HG02885 (cell line): ENCODE results near the gene RAX2.
"Not testable (repeated sequence)": the region's sequence is repeated elsewhere in the genome, so short reads cannot be mapped to it uniquely, and the experiment has no call there.

Experiments used
- ATAC-seq: cut with Tn5 transposase; IDR thresholded peaks from one replicate; pipeline ENCODE4 v1.9.1; 2021; ENCODE audit warnings: mild to moderate bottlenecking; ENCODE audit not compliant: unreplicated experiment, poor library complexity

Gene RAX2

DNA sequence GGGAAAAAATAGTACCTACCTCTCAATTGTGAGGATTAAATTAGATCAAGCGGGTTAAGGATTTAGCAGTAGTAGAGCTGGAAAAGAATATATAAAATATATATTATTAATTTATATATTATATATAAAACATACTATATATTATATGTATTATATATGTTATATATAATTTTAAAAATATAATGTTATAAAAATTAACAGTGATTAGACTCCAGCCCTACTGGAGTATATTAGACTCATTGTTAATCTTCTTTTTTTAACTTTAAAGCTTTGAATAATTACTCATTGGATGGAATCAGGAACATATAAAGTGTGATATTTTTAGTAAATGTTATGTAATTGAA is 9.9 kb downstream of the RAX2 start:
- ATAC-seq, result no peak

DNA sequence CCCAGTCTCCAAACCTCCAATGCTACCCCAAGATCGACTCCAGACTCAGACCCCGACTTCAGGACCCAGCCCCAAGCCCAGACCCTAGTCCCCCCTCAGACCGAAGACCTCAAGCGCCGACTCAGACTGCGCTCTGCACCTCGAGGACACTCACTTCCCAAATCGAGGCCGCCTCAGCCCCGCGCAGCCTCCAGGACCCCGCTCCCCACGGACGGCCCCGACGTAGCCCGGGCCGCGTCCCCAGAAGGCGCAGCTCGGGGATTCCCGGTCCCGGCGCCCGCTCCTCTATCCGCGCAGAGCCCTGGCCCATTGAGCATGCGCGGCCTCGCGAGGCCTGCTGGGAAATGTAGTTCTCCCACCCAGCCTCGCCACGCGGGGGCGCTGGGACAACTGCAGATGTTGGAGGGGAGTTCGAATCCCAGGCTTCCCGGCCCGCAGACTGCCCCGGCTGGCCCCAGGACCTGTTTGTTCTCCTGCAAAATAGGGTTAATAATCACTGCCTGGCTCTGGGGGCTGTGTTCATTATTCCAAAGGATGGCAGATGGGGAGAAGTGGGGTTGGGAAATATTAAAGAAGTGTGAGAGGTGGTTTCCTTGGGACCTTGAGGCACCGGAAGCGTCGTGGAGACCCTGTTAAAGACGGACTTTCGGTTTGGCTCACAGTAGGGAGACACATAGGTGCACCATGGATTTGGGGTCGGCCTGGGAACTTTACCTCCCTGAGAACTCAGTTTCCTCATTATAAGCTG is 10.5 kb downstream of the RAX2 start, which contains the start of gene APBA3:
APBA3 (minus strand) TSS at position 311 of the 748 bp plus-strand sequence. CDS start 1,428 bp downstream, outside the sequence.
- peak; percentile 62 for ATAC-seq

DNA sequence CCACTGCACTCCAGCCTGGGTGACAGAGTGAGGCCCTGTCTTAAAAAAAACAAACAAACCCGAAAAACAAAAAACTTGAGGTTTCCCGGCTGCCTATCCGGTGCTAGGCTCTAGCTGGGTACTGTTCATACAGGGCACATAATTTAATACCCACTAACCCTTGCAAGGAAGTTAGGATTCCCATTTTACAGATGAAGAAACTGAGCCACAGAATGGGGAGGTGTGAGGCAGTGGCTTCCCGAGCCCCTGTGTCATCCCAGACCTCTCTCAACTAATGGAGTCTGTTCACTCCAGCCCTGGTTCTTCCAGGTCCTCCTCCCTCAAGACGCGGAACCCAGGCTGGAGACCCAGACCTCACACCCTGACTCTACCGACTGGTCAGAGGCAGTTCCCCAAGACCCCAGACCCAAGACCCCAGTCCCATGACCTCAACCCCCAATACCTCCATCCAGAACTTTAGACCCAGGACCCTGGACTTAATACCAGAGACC is 11.1 kb downstream of the RAX2 start:
- no peak for ATAC-seq

DNA sequence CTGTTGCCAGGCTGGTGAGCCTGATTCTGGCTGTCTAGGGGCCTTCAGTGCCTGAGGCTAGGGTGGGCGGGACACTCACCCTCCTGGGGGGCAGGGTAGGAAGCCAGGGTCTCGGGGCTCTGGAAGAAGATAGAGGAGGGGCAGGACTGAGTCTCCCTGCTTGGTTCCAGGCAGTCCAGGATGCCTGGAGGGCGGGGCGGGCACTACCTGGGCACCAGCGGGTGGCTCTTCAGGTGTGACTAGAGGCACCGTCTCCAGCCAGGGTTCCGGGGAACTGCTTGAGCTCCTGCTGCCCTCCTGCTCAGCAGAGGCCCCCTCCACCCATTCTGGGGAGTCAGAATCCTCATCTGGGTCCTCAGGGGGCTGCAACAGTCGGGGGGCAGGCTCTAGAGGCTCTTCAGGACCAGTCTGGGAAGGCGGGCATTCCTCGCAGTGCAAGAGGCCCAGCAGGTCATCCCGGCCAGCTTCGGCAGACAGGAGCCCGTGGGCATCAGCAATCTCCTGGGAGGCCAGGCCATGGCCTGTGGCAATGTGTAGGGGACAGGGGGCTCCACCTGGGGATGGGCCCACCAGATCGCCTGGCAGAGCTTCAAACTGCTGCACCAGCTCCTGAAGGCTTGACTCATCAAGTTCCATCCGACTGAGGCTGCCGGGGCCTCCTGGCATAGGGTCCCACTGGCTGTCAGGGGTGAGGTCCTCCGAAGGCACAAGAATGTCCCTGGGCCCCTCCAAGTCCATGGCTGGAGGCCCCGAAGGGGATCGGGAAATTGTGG is 12.4 kb downstream of the RAX2 start:
- ATAC-seq, result no peak

DNA sequence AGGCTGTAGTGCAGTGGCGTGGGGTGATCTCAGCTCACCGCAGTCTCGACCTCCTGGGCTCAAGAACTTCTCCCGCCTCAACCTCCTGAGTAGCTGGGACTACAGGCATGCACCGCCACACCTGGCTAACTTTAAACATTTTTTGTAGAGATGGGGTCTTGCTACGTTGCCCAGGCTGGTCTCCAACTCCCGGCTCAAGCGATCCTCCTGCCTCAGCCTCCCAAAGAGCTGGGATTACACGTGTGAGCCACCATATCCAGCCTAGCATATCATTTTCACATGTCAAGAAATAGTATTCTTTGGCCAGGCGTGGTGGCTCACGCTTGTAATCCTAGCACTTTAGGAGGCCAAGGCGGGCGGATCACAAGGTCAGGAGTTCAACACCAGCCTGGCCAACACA is 13.7 kb downstream of the RAX2 start:
- not testable (repeated sequence) for ATAC-seq

DNA sequence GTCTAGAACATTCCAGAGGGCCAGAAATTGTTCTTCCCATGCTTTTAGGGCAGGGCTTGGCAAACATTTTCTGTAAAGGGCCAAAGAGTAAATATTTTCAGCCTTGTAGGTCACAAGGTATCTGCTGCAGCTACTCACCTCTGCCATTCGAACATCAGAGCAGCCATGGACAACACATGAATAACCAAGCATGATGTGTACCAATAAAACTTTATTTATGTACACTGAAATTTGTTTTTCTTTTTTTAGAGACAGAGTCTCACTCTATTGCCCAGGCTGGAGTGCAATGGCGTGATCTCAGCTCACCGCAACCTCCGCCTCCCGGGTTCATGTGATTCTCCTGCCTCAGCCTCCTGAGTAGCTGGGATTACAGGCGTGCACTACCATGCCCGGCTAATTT is 14.3 kb downstream of the RAX2 start:
- not testable (repeated sequence) for ATAC-seq

DNA sequence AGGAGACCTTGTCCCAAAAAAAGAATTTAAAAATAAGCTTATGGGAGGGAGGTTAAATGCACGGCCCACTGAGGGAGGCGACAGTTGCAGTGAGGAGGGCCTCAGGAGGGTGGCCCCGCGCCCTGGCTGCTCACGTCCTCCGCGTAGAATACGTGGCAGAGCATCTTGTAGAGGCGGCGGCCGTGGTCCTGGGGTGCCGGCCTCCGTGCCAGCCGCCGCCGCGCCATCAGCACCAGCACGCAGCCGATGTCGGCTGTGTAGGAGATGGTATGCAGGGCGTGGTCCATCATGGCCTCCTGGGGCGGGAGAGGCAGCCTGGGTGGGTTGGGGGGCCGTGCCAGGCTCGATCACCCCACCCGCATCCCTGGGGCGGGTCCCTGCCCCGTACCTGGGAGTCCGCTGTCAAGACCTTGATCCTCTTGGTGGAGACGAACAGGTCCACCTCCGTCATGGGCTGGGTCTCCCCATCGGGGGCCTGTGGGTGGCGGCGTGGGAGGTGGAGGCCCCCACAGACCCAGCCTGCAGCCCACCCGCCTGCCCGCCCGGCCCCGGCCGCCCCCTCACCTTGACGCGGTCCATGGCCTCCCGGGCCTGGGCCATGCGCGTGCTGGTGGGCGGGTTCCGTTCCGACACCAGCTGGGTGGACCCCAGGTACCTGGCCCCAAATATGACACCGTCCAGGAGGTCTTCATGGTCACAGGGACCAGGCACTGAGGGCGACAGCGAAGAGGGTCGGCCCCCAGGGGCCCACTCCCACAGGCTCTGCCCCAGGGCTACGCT is 18.2 kb downstream of the RAX2 start:
- no peak for ATAC-seq

DNA sequence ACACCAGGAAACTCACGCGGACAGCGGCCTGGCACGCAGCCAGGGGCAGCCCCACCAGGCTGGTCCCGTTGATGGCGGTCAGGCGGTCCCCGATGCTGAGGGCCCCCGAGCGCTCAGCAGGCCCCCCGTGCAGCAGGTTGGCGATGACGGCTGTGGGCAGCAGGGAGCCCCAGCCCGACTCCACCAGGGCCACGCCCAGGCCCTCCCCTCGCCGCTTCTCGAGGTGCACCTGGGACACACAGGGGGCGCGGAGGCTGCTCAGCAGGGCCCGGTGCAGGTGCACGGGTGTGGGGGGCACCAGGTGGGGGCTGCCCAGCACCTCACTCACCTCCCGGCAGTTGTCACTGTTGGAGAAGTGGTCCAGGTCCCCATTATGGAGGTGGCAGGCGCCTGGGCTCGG is 19.5 kb downstream of the RAX2 start:
- ATAC-seq, result no peak

DNA sequence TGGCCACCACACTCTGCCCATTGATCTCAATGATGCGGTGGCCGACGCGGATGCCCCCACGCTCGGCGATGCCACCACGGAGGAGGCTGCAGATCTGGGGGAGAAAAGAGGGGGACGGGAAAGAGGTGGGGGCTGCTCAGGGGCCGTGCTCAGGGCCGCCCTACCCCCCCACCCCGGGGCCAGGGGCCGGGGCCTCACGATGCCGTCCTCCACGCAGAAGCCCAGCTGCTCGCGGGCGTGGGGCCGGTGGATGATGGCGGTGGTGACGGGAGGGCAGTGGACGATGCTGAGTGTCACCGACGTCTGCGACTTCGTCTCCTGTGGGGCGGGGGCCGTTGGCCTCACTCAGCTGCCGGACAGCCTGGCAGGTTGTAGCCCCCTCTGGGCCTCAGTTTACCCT is 20.8 kb downstream of the RAX2 start:
- ATAC-seq, result no peak

DNA sequence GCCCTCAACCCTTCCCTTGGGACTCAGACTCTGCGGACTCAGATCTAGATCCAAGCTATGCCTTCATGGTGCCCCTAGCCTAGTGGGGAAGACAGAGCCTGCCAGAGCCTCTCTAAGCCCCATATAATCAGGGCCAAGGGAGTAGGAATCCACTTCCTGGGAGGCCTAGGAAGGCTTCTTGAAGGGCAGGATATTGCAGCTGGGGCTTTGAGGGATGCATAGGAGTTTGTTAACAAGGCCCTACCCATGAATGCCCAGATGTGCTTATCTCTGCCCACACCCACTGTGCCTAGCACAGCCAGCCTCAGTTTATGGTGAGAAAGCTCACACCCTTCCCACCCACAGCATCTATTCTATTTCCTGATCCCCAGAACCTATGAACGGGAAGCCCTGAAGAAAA is 21.8 kb downstream of the RAX2 start:
- ATAC-seq, result no peak

DNA sequence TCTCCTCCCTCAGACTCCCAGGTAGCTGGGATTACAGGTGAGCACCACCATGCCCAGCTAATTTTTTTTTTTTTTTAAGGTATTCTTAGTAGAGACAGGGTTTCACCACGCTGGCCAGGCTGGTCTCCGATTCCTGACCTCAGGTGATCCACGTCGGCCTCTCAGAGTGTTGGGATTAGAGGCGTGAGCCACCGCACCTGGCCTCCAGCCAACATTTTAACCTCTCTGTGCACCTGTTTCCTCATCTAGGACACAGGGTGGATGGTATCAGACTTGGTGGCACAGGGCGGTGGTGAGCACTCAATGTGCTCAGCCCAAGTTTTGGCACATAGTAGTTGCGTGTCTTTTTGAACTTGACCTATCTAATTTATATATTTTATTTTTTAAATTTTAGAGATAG is 23.1 kb downstream of the RAX2 start:
- no peak for ATAC-seq

DNA sequence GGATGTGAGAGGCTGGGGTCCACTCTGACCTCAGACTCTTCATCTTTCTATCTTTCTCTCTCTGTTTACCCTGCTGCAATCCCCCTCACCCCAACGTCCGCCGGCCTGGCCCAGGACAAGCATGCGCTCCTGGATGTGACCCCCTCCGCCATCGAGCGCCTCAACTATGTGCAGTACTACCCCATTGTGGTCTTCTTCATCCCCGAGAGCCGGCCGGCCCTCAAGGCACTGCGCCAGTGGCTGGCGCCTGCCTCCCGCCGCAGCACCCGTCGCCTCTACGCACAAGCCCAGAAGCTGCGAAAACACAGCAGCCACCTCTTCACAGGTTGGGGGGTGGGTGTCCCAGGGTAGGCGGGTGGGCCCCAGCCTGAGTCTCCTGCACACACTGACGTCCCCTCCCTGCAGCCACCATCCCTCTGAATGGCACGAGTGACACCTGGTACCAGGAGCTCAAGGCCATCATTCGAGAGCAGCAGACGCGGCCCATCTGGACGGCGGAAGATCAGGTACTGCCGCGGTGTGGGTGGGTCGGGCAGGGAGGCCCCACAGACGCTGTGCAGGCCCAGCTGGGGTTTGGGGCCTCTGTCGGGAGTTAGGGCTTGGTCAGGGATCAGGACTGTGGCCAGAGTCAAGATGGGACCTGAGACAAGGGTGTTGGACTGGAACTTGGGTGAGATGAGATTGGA is 25.5 kb downstream of the RAX2 start:
- ATAC-seq, result no peak

DNA sequence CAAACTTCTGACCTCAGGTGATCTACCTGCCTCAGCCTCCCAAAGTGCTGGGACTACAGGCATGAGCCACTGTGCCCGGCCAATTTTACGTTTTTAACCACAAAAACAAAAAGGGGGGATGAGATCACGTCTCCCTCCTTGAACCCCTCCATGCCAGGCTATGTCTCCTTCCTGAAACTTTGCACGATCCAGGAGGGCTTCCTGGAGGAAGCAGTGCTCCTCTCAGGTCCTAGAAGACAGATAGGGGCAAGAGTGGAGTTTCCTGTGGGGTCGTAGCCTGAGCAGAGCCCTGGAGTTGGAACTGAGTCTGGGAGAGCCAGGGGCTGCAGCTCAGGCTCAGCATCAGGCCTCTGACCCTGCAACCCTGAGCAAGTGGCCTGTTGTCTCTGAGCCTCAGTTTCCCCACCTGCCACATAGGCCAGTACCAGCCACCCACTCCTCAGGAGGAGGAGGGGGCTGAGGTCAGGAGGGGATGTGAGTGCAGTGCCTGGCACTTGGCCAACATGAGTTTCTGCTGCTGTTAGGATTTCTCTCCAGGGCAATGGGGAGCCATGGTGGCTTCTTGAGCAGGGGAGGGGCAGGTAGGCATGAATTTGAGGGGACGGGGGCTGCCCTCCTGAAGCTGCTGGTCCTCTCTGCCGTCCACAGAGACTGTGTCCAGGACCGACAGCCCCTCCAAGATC is 26.5 kb downstream of the RAX2 start:
- ATAC-seq, result no peak

DNA sequence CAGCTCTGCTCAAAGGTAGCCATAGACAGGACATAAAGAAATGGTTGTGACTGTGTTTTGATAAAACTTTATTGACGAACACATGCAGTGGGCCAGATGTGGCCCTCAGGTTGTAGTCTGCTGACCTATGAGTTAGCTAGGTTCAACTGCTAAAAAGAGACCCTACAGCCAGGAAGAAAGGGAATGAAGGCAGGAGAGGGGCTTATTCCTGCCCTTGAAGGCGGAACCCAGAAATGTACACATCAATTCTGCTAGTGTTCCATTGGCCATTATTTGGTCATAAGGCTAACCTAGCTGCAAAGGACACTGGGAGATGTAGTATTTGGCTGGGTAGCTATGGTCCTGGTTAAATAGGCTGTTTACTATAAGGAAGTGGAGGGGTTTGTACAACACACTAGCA is 28.5 kb downstream of the RAX2 start:
- ATAC-seq, result no peak

DNA sequence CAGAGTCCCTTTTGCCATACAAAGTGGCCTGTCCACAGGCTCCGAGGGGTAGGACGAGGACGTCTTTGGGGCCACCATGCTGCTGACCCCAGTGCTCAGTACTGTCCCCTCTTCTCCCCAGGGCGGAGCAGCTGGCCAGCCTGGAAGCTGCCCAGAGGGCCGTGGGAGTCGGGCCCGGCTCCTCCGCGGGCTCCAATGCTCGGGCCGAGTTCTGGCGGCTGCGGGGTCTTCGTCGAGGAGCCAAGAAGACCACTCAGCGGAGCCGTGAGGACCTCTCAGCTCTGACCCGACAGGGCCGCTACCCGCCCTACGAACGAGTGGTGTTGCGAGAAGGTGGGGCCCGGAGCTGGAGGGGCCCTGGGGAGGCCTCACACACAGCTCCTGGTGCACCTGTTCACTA is 31.6 kb downstream of the RAX2 start:
- no peak for ATAC-seq

DNA sequence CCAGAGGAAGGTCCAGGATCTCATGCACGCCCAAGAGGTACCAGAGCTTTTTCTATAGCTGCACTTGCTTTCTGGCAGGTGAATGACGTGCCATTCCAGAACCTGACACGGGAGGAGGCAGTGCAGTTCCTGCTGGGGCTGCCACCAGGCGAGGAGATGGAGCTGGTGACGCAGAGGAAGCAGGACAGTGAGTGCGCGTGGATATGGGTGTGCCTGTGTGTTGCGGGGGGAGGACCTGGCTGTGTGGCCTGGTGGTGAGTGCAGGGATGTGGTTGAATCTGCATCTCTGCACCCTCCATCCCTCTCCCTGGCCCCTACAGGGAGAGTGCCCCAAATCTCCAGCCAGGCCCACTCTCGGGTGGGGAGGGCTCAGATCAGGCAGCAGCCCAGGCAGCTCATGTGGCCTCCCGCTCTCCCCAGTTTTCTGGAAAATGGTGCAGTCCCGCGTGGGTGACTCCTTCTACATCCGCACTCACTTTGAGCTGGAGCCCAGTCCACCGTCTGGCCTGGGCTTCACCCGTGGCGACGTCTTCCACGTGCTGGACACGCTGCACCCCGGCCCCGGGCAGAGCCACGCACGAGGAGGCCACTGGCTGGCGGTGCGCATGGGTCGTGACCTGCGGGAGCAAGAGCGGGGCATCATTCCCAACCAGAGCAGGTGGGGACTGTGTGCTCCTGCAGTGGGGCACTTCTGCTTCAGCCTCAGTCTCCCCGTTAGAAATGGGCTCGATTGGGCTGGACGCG is 33.4 kb downstream of the RAX2 start:
- no peak for ATAC-seq

DNA sequence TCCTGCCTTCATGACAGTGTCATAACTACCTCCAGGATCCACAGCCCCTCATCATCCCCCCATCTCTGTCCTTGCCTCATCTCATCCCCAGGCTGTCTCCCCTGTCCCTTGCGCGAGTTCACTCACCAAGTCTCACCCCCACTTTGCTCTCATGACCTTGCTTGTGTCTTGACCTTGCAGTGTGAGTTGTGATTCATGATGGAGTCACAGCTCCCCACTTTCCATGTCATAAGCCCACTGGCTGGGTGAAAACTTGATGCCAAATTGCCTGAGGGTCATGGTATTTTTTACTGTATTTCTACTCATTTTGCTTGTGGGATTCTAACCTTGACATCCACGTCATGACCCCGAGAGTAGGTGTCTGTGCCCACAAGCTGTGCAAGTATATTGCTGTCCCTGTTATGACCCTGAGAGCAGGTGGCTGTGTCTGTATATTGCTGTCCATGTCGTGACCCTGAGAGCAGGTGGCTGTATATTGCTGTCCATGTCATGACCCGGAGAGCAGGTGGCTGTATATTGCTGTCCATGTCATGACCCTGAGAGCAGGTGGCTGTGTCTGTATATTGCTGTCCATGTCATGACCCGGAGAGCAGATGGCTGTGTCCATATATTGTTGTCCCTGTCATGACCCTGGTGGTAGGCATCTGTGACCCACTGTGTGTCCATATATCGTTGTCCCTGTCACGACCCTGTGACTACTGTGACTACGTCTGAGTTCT is 34.4 kb downstream of the RAX2 start:
- ATAC-seq, result no peak

DNA sequence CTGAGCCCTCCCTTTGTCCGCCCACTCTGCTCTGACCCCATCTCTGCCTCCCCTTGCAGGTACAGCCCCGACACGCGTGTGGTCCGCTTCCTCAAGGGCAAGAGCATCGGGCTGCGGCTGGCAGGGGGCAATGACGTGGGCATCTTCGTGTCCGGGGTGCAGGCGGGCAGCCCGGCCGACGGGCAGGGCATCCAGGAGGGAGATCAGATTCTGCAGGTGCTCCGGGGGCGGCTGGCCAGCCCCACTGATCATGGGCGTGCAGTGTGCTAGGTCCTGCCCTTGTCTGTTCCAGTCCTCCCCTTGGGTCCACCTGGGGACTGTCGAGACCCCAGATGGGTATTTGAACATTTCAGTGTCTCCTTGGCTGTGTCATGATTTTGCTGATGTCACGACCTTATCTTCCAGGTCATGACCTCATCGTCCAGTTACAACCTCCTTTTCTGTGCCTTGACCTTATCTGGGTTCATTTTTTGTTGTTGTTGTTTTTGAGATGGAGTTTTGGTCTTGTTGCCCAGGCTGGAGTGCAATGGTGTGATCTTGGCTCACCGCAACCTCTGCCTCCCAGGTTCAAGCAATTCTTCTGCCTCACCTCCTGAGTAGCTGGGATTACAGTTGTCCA is 35.8 kb downstream of the RAX2 start:
- ATAC-seq, result no peak
